Renal cortical epithelial cell (primary cell): Measurements from ENCODE around the gene ATP6V0B. TPM values are rescaled to one million over a fixed set of nuclear protein-coding genes. Genes with fewer than 3 reads are reported as not detected.

Experiments used
- DNase-seq: peaks from one replicate; pipeline ENCODE4 v3.0.0-alpha.2; 2011; ENCODE audit warnings: low read depth
- total RNA-seq: library from RNA; depleted of rRNA; stranded (reverse); fragments of >200 nt; gene quantifications from 2 replicates; pipeline ENCODE4 v1.2.3, GENCODE V29; 2014

The ATP6V0B gene
- total RNA-seq, 1 donor from 2014 or later: 69.4 TPM

DNA sequence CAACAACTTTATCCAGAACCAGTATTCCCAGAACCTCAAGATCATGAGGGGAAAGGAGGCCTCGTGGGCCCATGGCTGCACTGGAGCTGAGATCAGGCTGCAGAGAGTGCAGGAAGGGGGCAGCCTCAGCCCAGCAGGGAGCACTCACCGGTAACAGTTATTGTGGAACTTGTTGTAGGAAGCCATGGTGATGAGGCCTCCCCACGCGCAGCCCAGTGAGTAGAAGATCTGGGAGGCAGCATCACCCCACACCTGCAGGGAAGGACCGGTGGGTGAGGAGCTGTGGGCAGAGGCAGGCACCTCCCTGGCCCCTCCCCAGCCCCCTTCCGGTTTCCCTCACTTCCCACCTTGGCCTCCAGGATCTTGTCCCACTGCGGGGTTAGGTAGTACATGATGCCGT is 27.4 kb downstream of the ATP6V0B start:
- DNase-seq: no peak

DNA sequence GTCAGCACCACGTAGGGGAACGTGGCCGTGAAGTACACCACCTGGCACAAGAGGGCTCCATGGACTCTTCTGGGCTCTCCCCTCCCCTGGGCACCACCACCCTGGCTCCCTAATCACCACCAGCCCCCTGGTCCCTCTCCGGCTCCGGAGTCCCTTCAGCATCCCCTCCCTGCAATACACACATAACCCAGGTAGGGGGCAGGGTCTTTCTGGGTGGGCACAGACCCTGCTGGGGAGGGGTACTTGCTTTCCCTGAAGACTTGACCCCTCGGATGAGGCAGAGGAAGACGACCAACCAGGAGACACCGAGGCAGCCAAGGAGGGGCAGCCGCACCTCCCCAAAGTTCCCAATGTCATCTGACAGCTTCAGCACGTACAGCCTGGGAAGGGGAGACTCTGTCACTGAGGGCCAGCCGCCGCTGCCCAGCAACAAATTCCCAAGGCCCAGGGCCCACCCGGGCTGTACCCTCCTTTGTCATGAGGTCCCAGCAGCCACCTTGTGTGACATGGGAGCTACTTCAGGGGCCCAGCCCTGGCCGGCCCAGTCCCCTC is 27.9 kb downstream of the ATP6V0B start:
- DNase-seq: no peak

DNA sequence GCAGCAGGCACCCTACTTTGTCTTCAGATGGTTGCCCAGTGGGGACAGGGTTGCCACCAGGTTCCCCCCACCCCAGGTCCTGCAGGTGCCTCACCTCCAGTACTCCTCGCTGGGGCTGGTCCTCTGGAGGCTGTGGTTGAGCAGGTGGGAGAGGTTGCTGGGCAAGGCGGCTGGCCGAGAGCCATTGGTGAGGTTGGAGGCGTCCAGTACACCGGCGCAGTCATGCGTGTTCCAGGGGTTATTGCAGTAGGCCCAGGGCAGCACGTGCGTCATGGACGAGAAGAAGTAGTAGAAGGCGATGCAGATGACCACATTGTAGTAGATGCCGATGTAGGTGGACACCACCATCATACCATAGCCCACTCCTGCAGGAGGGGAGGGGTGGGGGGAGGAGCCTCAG is 33.5 kb downstream of the ATP6V0B start:
- no peak for DNase-seq

DNA sequence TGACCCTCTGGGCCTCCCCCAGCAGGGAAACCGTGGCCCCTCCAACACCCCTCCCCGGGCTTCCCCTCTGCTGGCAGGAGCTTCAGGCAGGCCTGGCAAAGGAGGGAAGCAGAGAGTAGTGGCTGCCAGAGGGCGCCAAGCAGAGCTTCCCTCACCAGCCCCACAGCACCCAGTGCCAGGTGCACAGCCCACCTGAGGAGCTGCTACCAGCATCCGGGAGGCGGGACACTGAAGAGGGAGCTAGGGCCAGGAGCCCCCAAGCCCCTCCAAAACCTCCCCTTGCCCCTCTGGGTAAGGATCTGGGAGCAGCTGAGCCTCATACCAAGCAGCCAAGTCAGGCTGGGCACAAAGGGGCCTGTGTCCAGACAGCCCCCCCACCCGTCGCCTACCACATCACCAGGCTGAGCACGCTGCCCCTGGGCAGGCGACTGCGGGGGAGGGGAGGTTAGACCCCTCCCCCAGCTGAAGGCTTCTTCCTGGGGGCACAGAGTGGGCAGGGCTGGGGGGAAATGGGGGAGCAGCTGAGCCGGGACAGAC is 36.2 kb downstream of the ATP6V0B start:
- DNase-seq: no peak

DNA sequence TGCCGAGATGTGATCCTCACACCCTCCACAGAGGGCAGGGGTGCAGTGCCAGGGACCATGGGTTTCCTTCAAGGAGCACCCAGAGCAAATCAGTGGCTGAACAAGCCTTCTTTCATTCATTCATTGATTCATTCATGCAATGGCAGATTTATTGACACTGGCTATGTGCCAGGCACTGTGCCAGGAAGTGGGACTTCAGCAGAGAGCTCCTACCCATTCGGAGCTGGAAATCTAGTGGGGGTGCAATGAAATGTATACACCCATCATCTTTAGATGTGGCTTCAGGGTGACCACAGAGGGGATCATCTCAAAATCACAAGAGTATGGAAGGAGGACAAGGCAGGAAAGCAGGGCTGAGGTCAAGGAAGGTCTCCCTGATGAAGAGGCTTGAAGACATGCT is 37.6 kb downstream of the ATP6V0B start:
- no peak for DNase-seq

DNA sequence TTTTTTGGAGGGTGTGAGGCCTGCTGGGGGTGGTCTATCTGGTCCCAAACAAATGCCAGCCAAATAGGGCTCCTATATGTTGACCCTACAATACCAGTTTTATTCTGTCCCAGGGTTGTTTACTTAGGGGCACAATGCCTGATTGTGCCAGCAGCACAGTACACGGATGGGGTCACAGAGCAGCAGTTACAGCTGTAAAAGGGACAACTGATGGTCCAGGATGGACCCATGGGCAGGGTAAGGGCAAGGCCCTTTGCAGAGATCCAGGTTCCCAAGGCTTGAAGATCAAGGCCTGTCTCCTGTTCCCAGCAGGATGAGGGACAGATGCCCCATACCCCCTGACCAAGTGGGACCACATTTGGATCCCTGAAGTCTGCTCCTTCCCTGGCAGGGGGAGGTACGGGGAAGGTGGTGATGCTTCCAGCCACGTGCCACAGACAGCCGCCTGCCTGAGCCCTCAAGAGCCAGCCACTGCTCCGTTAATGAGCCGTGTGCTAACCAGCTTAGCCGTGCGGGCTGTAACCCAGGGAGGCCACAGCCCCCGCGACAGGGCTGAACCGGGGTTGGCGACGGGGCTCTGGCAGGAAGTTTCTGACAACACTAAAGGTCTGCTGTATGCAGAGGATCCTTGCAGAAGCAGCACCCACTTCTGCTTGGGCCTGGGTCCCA is 38.3 kb downstream of the ATP6V0B start:
- DNase-seq: no peak

DNA sequence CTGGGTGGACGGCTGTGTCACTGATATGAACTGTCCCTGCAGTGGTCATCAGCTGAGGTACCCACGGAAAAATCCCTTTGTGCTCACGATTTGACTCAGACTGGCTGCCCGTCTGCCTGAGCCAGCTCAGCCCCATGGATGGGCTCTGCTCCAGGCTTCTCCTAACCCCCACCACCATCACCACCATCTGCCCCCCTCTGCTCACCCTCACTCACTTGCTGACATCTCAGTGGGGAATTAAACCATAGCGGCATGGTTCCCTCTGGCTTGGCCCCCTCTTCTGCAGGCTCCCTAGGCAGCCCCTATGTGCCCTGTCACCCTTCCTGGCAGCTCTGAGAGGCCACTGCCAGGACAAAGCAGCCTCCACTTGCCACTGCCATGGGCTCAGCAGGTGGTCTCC is 39.2 kb downstream of the ATP6V0B start:
- no peak for DNase-seq

DNA sequence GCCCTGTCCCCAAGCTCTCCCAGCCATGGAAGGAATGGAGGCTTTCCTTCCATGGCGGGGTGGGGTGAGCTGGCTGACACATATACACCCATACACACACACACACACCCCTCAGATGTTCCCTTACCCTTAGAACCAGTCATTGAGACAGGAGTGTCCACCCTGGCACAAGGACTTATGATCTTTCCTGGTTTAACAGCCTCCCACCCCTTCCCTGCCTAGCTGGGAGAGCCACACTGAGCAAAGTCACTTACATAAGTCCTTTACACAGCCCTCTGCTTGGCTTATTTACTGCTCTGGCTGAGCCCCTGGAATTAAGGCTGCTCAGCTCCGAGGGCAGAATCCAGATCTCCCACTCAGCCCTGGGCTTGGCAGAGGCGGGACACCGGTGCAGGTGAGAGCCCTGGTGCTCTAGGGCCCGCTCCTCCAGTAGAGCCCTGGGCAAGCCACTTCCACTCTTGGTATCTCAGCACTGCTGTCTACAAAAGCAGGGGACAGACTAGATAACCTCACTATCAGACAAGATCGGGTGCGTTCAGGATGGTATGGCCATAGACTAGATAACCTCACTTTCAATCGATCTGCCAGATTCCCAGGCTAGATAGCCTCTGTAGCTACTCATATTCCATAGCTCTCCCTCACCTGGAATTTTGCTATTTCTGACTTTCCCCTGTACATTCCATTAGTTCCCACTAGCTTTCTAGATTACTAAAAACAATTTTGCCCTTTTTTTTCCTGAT is 39.8 kb downstream of the ATP6V0B start:
- no peak for DNase-seq

DNA sequence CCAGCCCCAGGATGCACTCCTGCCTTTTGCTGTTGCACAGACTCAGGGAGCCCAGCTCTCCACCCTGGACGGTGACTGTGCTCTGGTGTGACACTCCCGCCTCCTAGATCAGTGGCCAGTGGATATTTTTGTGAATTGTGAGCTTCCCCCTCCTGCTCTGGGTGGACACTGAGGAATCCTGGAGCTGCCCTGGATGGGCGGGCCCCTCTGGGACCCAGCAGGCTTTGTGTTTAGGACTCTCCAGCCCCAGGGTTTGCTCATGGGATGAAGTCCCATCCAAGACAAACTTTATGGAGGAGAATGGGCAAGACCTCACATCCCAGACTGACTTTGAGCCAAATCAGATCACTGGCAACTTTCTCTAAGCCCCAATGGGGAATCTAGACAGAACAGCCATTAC is 40.4 kb downstream of the ATP6V0B start:
- DNase-seq: no peak

DNA sequence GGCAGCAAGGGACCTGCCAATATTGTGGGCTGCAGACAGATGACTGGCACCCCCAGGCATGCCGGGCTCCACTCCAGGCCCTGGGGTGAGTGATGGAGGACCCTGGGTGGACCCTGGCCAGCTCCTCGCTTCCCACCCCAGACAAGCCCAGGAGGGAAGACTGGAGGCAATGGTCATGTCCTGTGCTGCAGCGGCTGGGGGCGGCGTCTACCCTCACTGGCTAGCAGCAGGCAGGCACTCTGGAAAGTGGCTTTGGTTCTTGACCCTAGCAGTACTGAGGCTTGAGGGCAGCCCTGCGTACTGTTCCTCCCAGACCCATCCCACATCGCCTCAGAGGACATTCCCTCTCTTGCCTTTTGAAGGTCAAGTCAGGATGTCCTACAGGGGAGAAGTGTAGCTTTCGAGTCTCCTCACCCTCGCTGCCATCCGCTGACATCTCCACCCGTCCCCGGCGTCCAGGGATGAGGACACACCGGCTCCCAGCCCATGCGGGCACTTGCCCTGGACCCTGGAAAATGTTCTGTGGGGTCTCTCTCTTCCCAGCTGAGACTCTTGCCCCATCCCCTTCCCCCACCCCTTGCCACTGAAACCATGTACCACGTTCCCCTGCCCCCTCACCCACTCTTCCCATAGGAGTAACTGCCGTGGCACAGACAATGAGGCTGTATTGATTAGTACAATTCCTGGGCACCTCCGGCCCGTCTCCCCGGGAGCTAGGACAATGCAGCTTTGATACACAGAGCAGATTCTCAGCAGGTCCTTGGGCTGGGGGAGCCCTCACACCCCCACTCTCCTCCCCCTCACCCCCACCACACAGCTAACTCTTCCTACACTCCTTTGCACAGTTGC is 41.5 kb downstream of the ATP6V0B start:
- DNase-seq: no peak

DNA sequence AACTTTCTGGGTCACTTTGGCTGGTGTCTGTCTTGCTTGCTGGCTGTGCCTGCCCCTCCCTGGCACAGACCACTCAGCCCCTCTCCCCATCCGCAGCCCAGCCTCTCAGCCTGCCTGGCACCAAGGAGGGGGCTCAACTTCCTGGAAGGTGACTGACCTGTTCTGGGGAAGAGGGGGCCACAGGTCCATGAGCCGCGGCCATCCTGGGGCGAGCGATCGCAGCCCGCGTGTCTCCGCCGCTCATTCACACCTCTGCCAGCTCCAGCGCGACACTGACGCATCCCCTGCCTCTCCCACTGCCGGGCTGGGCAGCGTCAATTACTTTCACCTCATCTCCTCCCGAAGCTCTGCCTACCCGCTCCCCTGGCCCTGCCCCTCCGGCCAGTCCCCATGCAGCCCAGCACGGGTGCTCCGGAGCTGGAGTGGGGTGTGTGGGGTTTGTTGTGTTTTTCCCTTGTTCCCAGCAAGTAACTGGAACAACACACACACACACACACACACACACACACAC is 42.2 kb downstream of the ATP6V0B start:
- no peak for DNase-seq

DNA sequence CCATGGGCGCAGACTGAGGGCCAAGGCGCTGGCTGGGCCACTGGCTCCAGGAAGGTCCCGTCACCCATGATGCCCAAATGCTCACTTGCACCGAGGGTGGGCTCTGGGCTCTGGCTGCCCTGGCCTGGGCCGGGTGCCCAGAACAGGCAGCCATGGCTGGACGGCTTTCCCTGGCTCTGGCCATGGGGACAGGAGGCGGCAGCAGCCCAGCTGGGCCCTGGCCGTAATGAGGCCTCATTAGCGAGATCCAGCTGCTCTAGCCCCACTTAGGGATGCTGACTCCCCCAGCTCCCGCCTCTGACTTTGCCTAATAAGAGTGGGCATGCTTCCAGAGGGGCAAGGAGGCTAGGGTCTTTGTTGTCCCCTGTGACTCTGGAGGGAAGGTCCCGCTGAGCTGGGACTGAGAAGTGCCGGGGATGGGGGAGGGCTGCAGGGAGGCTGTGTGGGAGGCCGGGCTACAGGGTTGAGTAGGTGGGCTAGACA is 44.7 kb downstream of the ATP6V0B start:
- DNase-seq: no peak

DNA sequence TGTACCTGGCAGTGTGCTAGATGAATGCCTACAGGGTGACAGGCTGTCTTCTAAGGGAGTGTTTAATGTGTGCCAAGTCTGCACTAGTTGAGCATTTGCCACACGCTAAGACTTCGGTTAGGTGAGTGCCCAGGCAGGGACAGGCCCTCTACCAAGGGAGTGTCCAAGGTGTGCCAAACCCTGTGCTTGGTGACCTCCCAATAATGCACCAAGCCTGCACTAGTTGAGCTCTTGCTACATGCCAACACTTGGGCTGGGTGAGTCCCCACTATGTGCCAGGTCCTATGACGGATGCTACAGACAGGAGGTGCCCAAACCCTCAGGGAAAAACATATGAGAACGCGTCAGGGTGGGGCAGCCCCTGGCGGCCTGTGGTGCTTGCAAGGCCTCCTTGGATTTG is 45.7 kb downstream of the ATP6V0B start:
- DNase-seq: no peak

DNA sequence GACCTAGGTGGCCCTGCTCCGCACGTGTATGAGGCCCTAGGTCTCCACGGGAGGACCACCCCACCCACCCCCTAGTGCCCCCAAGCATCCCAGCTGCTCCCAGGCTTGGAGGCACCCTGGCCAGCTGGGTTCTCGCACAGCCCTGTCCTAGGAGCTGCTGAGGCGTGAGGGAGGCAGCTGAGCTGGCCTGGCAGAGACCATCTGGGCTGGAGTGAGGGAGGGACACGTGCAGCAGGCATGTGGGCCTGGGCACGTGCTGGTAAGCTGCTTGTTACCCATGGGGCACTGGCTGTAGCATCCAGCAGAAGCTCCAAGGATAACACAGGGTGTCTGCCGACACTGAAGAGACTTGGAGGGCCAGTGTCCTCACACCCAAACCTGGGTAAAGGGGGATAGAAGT is 46.4 kb downstream of the ATP6V0B start:
- DNase-seq: no peak

DNA sequence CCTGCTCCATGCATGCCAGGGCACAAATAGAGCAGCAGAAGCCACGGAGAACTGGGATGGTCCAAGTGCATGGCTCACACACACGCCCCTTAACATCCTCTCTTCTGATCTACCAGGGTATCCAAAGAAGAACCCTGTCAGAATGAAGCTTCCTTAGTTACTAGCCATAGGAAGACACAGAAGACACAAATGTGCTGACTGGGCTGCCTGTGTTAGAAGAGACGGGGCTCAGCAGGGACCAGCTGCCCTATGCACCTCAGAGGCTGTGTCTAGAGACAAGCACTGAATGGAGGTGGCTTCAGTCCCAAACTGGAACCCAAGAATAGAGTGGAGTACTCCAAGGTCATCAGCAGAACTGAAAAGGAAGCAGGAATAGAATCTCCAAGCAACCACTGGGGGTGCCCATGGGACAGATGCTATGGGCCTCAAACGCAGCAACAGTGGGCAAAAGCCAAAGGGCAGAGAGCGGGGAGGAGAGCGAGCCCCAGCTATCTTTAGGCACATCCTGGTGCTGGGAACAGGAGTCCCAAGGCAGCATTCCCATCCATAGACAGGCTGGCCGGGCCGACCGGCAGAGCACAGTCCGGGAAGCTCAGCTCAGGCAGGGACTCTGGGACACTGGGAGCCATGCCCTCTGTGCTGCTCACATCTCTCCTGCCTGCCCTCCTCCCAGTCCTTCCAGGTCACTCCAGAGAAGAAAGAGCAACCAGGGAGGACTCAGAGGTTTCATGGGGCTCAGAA is 47.0 kb downstream of the ATP6V0B start:
- no peak for DNase-seq

DNA sequence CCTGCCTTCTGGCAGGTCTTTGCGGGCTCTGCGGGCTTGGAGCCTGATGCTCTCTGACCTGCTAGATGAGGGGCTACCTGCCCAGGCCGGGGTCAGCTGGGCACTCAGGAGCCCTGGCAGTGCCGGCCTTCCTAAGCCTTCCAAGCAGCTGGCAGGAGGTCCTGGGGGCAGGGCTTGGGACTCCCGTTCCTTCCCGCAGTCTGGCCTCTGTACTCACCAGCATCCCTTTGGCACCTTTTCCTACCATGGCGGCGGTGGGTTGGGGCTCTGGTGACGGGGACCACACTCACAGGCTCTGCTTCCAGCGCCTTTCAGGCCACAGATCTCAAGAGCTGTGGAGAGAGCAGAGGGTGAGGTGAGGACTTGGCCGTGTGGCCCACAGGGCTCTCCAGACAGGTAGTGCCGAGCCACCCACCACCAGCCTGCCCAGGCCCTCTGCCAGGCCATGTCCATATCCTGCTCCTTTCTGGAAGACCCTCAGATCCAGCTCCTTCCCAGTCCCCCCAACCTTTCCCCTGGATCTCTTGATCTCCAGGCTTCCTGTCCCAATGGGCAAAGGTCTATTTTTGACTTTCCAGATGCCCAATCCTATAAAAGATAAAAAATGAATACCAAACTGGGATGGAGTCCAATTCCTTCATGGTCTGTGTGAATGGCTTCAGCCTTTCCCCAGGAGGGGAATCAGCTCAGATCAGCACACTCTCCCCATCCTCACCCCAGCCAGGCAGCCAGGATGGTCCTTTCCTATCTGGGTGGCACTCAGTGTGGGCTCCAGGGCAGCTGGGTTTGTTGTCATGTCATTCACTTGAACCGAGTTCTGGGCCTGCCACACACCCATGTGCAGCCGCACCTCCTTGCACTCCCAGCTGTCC is 49.5 kb downstream of the ATP6V0B start:
- DNase-seq: no peak

DNA sequence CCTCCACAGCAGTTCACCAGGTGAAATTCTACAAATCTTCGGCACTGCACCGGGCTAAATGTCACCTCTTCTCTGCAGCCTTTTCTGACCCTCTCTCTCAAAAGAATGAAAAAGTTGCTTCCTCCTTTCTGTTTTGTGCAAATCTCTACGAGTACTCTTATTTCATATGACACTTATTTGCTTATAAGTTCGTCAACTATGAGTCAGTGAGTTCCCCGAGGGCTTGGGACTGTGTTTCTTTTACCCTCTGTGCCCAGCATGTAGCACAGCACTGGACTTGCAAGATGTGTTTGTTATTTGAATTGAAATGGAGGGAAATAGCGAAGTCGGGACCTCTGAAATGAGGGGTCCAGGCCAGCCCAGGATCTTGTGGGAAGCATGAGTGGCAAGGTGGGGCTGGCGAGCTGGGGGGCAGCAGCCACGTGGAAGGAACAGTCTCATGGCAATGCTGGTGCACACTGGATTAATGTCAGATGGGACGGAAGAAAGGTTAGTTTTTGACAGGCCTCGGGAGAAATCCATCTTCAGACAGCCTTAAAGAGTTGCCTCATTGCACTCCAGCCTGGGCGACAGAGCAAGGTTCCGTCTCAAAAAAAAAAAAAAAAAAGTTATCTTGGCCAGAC is 50.3 kb downstream of the ATP6V0B start:
- no peak for DNase-seq

DNA sequence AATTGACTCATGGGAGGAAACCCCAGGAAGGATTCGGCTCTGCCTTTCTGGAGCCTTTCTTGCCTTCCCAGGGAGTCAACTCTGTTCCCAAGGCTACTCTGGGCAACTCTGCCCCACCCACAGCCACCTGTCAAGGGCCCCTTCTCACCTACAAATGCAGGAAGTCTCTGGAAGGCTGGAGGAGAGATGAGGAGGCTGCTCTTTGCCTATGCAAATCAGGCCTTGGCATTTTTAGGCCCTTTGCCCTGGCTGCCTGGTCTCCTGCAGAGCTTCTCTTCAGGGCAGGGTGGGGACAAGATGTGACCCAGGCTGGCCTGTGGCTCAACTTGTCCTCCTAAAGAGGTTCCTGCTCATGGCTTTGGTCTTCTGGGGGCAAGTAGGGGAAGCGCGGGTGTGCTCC is 51.1 kb downstream of the ATP6V0B start:
- DNase-seq: no peak

DNA sequence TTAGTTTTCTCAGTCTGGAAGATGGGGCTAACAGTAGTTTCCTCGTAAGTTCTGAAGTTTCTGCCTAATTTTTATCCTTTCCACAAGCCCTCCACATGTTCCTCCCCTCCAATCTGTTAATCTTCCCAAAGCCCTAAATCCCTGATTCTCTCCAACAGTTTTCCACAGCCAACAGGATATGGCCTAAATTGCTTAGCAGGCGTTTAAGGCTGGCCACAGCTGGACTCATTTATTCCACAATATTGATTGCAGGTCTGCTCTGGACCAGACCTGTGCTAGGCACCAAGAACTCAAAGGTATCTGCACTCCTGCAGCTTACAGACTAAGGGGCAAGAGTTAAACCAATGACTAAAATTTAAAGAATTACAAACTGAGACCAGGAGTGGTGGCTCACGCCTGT is 52.6 kb downstream of the ATP6V0B start:
- DNase-seq: no peak
